H9 (cell line): ENCODE data around the gene C1orf115. TPM values are rescaled to one million over a fixed set of nuclear protein-coding genes. Genes with fewer than 3 reads are reported as not detected.

Source experiments
- DNase-seq: peaks from one replicate; pipeline ENCODE4 v3.0.0-alpha.2; 2017
- H2AFZ ChIP-seq: one replicate; pipeline ENCODE4 v1.6.1; 2013; ENCODE audit warnings: mild to moderate bottlenecking, low read length, control low read depth, moderate library complexity
- H2AK5ac ChIP-seq: 2 replicates; pipeline ENCODE4 v1.6.1; 2013; ENCODE audit warnings: low read length, control low read depth, mixed read lengths; ENCODE audit not compliant: insufficient read length
- H2BK120ac ChIP-seq: one replicate; pipeline ENCODE4 v1.6.1; 2013; ENCODE audit warnings: low read depth, mild to moderate bottlenecking, low read length, control low read depth, inconsistent platforms; ENCODE audit not compliant: poor library complexity, severe bottlenecking
- H2BK12ac ChIP-seq: 2 replicates; pipeline ENCODE4 v1.6.1; 2013; ENCODE audit warnings: low read length, control low read depth, mixed read lengths, low read depth; ENCODE audit not compliant: insufficient read length
- H2BK15ac ChIP-seq: 2 replicates; pipeline ENCODE4 v1.6.1; 2013; ENCODE audit warnings: low read depth, low read length, control low read depth
- H2BK20ac ChIP-seq: one replicate; pipeline ENCODE4 v1.6.1; 2013; ENCODE audit warnings: low read depth, mild to moderate bottlenecking, low read length, control low read depth, inconsistent platforms; ENCODE audit not compliant: poor library complexity, severe bottlenecking
- H2BK5ac ChIP-seq: 2 replicates; pipeline ENCODE4 v1.6.1; 2013; ENCODE audit warnings: low read length, control low read depth, mixed read lengths; ENCODE audit not compliant: insufficient read length
- H3K14ac ChIP-seq: 2 replicates; pipeline ENCODE4 v1.6.1; 2013; ENCODE audit warnings: low read length, control low read depth; ENCODE audit not compliant: insufficient read depth
- H3K18ac ChIP-seq: 2 replicates; pipeline ENCODE4 v1.6.1; 2013; ENCODE audit warnings: low read depth, mild to moderate bottlenecking, mixed read lengths, low read length, control low read depth; ENCODE audit not compliant: insufficient read length
- H3K23ac ChIP-seq: 2 replicates; pipeline ENCODE4 v1.6.1; 2013; ENCODE audit warnings: low read length, control low read depth, mixed read lengths, low read depth; ENCODE audit not compliant: insufficient read length
- H3K23me2 ChIP-seq: 2 replicates; pipeline ENCODE4 v1.6.1; 2013; ENCODE audit warnings: low read depth, mild to moderate bottlenecking, mixed read lengths, low read length, control low read depth; ENCODE audit not compliant: insufficient read length, poor library complexity, severe bottlenecking
- H3K27ac ChIP-seq: 2 replicates; pipeline ENCODE4 v1.5.1; 2013; ENCODE audit warnings: low read length, control low read depth, mixed read lengths, low read depth; ENCODE audit not compliant: insufficient read length
- H3K27me3 ChIP-seq: 2 replicates; pipeline ENCODE4 v1.6.1; 2013; ENCODE audit warnings: low read length, control low read depth, inconsistent platforms; ENCODE audit not compliant: insufficient read depth
- H3K4ac ChIP-seq: 2 replicates; pipeline ENCODE4 v1.6.1; 2013; ENCODE audit warnings: low read depth, mild to moderate bottlenecking, control low read depth, inconsistent platforms, low read length, moderate library complexity
- H3K4me1 ChIP-seq: 2 replicates; pipeline ENCODE4 v1.6.1; 2013; ENCODE audit warnings: low read length, control low read depth, inconsistent platforms; ENCODE audit not compliant: insufficient read depth
- H3K4me2 ChIP-seq: 2 replicates; pipeline ENCODE4 v1.6.1; 2013; ENCODE audit warnings: low read length, control low read depth, mixed read lengths; ENCODE audit not compliant: insufficient read length, insufficient read depth
- H3K56ac ChIP-seq: 2 replicates; pipeline ENCODE4 v1.6.1; 2013; ENCODE audit warnings: low read depth, mild to moderate bottlenecking, mixed read lengths, low read length, control low read depth; ENCODE audit not compliant: insufficient read length
- H3K79me1 ChIP-seq: 2 replicates; pipeline ENCODE4 v1.6.1; 2013; ENCODE audit warnings: low read depth, mild to moderate bottlenecking, moderate library complexity, low read length, control low read depth, inconsistent platforms; ENCODE audit not compliant: insufficient read depth, poor library complexity, severe bottlenecking
- H3K79me2 ChIP-seq: 2 replicates; pipeline ENCODE4 v1.6.1; 2013; ENCODE audit warnings: low read length, control low read depth, inconsistent platforms; ENCODE audit not compliant: insufficient read depth
- H3K9ac ChIP-seq: 2 replicates; pipeline ENCODE4 v1.6.1; 2013; ENCODE audit warnings: low read length, control low read depth, mixed read lengths; ENCODE audit not compliant: insufficient read length; ENCODE audit errors: extremely low read depth
- H3K9me3 ChIP-seq: one replicate; pipeline ENCODE4 v1.6.1; 2013; ENCODE audit warnings: low read depth, low read length, inconsistent platforms; ENCODE audit not compliant: control insufficient read depth
- H3T11ph ChIP-seq: one replicate; pipeline ENCODE4 v1.6.1; 2013; ENCODE audit warnings: mild to moderate bottlenecking, low read length, control low read depth, inconsistent platforms
- H4K20me1 ChIP-seq: one replicate; pipeline ENCODE4 v1.6.1; 2013; ENCODE audit not compliant: control insufficient read depth, insufficient read length, insufficient read depth
- H4K5ac ChIP-seq: 2 replicates; pipeline ENCODE4 v1.6.1; 2013; ENCODE audit warnings: low read depth, mild to moderate bottlenecking, mixed read lengths, low read length, control low read depth; ENCODE audit not compliant: insufficient read length
- H4K8ac ChIP-seq: replicated peaks from 2 replicates; pipeline ENCODE4 v1.6.1; 2013; ENCODE audit warnings: low read length, control low read depth, mixed read lengths, low read depth; ENCODE audit not compliant: insufficient read length
- H4K91ac ChIP-seq: 2 replicates; pipeline ENCODE4 v1.6.1; 2013; ENCODE audit warnings: low read depth, mild to moderate bottlenecking, moderate library complexity, mixed read lengths, low read length, control low read depth; ENCODE audit not compliant: insufficient read length
- H3K27ac Mint-ChIP-seq, 3 experiments: 2 replicates in 2 of 3; 3 replicates in 1 of 3; pipeline ENCODE4 v1.8.0; 2020 to 2021; ENCODE audit warnings: mixed read lengths in 3 of 3, mild to moderate bottlenecking in 1 of 3, moderate library complexity in 1 of 3
- H3K27me3 Mint-ChIP-seq: 2 replicates; pipeline ENCODE4 v1.8.0; 2021; ENCODE audit warnings: low read depth, mild to moderate bottlenecking, moderate library complexity, mixed read lengths
- H3K36me3 Mint-ChIP-seq, 3 experiments: 2 replicates in 2 of 3; 3 replicates in 1 of 3; pipeline ENCODE4 v1.8.0; 2020 to 2021; ENCODE audit warnings: low read depth in 3 of 3, mixed read lengths in 3 of 3; ENCODE audit not compliant: insufficient read depth in 1 of 3
- H3K4me1 Mint-ChIP-seq, 2 experiments: 2 replicates each; pipeline ENCODE4 v1.8.0; 2020; ENCODE audit warnings: mixed read lengths in 2 of 2
- H3K4me3 Mint-ChIP-seq, 2 experiments: 2 replicates in 1 of 2; 3 replicates in 1 of 2; pipeline ENCODE4 v1.8.0; 2020 to 2021; ENCODE audit warnings: mild to moderate bottlenecking in 2 of 2, mixed read lengths in 2 of 2, moderate library complexity in 1 of 2
- H3K9me3 Mint-ChIP-seq, 2 experiments: 2 replicates in 1 of 2; 3 replicates in 1 of 2; pipeline ENCODE4 v1.8.0; 2020; ENCODE audit warnings: mild to moderate bottlenecking in 2 of 2, mixed read lengths in 2 of 2, moderate library complexity in 1 of 2
- CTCF ChIP-seq: fragments of 200-600 bp; sonication (generic); conservative IDR thresholded peaks from 3 replicates; pipeline ENCODE4 v1.8.0; 2021; ENCODE audit warnings: antibody characterized with exemption, mild to moderate bottlenecking
- total RNA-seq: library from RNA; stranded (reverse); gene quantifications from 2 replicates; pipeline ENCODE4 v1.2.1, GENCODE V29; 2021

The C1orf115 gene
- total RNA-seq, 1 experiment from 2014 or later: 6.0 TPM

GRCh38 chr1:220655961-220656740 is 34.0 kb upstream of the C1orf115 start:
- no peak overlapping the region for H2BK120ac ChIP-seq
- no peak overlapping the region for H3K4me2 ChIP-seq
- no peak overlapping the region for H3K23ac ChIP-seq
- H3K27ac ChIP-seq: no peak overlapping the region
- H3K4me3 Mint-ChIP-seq: no peak overlapping the region
- H3K9me3 ChIP-seq: no peaks in the 10 kb centered on the region
- H2AFZ ChIP-seq: no peak overlapping the region
- no peak overlapping the region for H3K4ac ChIP-seq
- H3K9me3 Mint-ChIP-seq: no peaks in the 10 kb centered on the region
- no peak overlapping the region for H3K56ac ChIP-seq
- H3K36me3 Mint-ChIP-seq: peaks cover 0 to 22% (median 21%) of the 10 kb centered on the region in 3 experiments; a peak in 5 of 7 replicates
- H2BK20ac ChIP-seq: no peak overlapping the region
- H3T11ph ChIP-seq: no peak overlapping the region
- H4K20me1 ChIP-seq: no peaks in the 10 kb centered on the region
- H3K4me1 Mint-ChIP-seq: peaks cover 5 to 8% of the 10 kb centered on the region in 2 experiments
- H3K79me2 ChIP-seq: no peaks in the 10 kb centered on the region
- no peaks in the 10 kb centered on the region for H3K79me1 ChIP-seq
- no peaks in the 10 kb centered on the region for H3K4me1 ChIP-seq
- no peak overlapping the region for H3K9ac ChIP-seq
- no peak overlapping the region for H3K14ac ChIP-seq
- no peak for DNase-seq
- H3K18ac ChIP-seq: no peak overlapping the region
- no peak overlapping the region for H4K5ac ChIP-seq
- TF ChIP-seq CTCF: no peak
- H3K27me3 Mint-ChIP-seq: no peaks in the 10 kb centered on the region
- H3K27ac Mint-ChIP-seq: peak overlapping the region in 1 of 3 experiments; percentile 2; a peak in 1 of 7 replicates
- no peaks in the 10 kb centered on the region for H3K23me2 ChIP-seq
- no peak overlapping the region for H2BK12ac ChIP-seq
- H4K91ac ChIP-seq: no peak overlapping the region
- no peak overlapping the region for H2AK5ac ChIP-seq
- no peak overlapping the region for H2BK5ac ChIP-seq
- H4K8ac ChIP-seq: no peak overlapping the region
- no peak overlapping the region for H2BK15ac ChIP-seq
- no peaks in the 10 kb centered on the region for H3K27me3 ChIP-seq
